Kidney (tissue), 14 donors: ENCODE measurements around the gene SLC34A3. TPM values are rescaled to one million over a fixed set of nuclear protein-coding genes. Genes with fewer than 3 reads are reported as not detected.

Source experiments
- DNase-seq, 5 donors: peaks; one replicate each; pipeline ENCODE4 v3.0.0-alpha.2; 2013 to 2020
- FAIRE-seq: peaks from 2 replicates; lab custom pipeline; 2012; peaks lifted over from hg19 to GRCh38; lab: Jason Lieb, UNC
- H3K27ac ChIP-seq, 2 donors: one replicate each; pipeline ENCODE4 v1.7.0; 2013; ENCODE audit warnings: low read depth in 2 of 2, low read length in 2 of 2, inconsistent platforms in 1 of 2
- H3K27me3 ChIP-seq: one replicate; pipeline ENCODE4 v1.7.1; 2013; ENCODE audit warnings: low read length, inconsistent platforms; ENCODE audit not compliant: control insufficient read depth, insufficient read depth
- H3K36me3 ChIP-seq, 3 donors: one replicate each; pipeline versions ENCODE4 v1.7.0 to v1.7.1; 2013; ENCODE audit warnings: low read length in 3 of 3, control low read depth in 1 of 3, inconsistent platforms in 1 of 3; ENCODE audit not compliant: insufficient read depth in 3 of 3, control insufficient read depth in 2 of 3
- H3K4me1 ChIP-seq, 3 donors: one replicate each; pipeline versions ENCODE4 v1.7.0 to v1.7.1; 2013; ENCODE audit warnings: low read length in 3 of 3, inconsistent platforms in 1 of 3, low read depth in 1 of 3; ENCODE audit not compliant: control insufficient read depth in 2 of 3, insufficient read depth in 2 of 3
- H3K4me3 ChIP-seq, 3 donors: one replicate each; pipeline versions ENCODE4 v1.7.0 to v1.8.1; 2013; ENCODE audit warnings: low read length in 3 of 3, control low read depth in 1 of 3, inconsistent platforms in 1 of 3
- H3K9ac ChIP-seq, 3 donors: one replicate each; pipeline versions ENCODE4 v1.7.0 to v1.7.1; 2013; ENCODE audit warnings: low read length in 3 of 3, control low read depth in 1 of 3, inconsistent platforms in 1 of 3
- H3K9me3 ChIP-seq, 3 donors: one replicate each; pipeline versions ENCODE4 v1.7.0 to v1.7.1; 2013; ENCODE audit warnings: low read length in 3 of 3, control low read depth in 1 of 3, inconsistent platforms in 1 of 3; ENCODE audit not compliant: control insufficient read depth in 2 of 3, insufficient read depth in 1 of 3
- intact Hi-C: fragments of 100-400 bp; cut with DNase I; formaldehyde crosslinking; loops from one replicate; pipeline ENCODE4 v1.11.1; 2022
- polyA plus RNA-seq: library from polyadenylated mRNA; stranded (reverse); fragments of 350-450 nt; fragmentation: Illumina TruSeq; extraction: RNeasy Lipid Tissue Mini Kit (QIAGEN cat#74804); gene quantifications from one replicate; pipeline ENCODE4 v1.2.3, GENCODE V29; 2014; ENCODE audit warnings: low read depth, low replicate concordance; ENCODE audit not compliant: insufficient read depth
- total RNA-seq: library from RNA; stranded (reverse); fragmentation: NEBNext Ultra II Directional; extraction: Animal tissue kit (Norgen Biotek cat#: 25700); gene quantifications from one replicate; pipeline ENCODE4 v1.2.1, GENCODE V29; 2021
- TF ChIP-seq, protein P1 (sequence below): IDR thresholded peaks from 3 replicates; pipeline ENCODE4 v1.5.1; 2012; ENCODE audit warnings: mild to moderate bottlenecking, moderate library complexity, borderline replicate concordance; ENCODE audit not compliant: insufficient read depth; ENCODE audit errors: extremely low read depth
- donor health status: control.
- donor health status: control.
- donor health status: control.
- donor health status: control.
- donor health status: control.
- donor health status: DM: yes; HTN: yes; CAD: no.
- donor health status: Normal renal cell carcinoma (clear cell type).

SLC34A3 gene
- total and polyA plus RNA-seq, 2 donors from 2014 or later, result 0.13 to 36.0 TPM

- Histone ChIP-seq H3K9ac (peak overlapping the region in 1 of 3 donors; percentile 53), H3K4me3 (peak overlapping the region in 1 of 3 donors; percentile 1), H3K27me3 (no peaks in the 10 kb centered on the region), H3K4me1 (peaks cover 0 to 20% (median 13%) of the 10 kb centered on the region in 3 donors), H3K27ac (peak overlapping the region; percentile 76 to 92), H3K9me3 (no peaks in the 10 kb centered on the region), H3K36me3 (peaks cover 2 to 4% (median 4%) of the 10 kb centered on the region in 3 donors)
- TF ChIP-seq, protein P1, sequence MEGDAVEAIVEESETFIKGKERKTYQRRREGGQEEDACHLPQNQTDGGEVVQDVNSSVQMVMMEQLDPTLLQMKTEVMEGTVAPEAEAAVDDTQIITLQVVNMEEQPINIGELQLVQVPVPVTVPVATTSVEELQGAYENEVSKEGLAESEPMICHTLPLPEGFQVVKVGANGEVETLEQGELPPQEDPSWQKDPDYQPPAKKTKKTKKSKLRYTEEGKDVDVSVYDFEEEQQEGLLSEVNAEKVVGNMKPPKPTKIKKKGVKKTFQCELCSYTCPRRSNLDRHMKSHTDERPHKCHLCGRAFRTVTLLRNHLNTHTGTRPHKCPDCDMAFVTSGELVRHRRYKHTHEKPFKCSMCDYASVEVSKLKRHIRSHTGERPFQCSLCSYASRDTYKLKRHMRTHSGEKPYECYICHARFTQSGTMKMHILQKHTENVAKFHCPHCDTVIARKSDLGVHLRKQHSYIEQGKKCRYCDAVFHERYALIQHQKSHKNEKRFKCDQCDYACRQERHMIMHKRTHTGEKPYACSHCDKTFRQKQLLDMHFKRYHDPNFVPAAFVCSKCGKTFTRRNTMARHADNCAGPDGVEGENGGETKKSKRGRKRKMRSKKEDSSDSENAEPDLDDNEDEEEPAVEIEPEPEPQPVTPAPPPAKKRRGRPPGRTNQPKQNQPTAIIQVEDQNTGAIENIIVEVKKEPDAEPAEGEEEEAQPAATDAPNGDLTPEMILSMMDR, result no peak
- DNase-seq (peak in 2 of 5 donors; percentile 46 to 92), FAIRE-seq (no peak)
- intact Hi-C loops, result no loop called here
These were observed 38.6 kb downstream of the SLC34A3 start for GRCh38 chr9:137269231-137269772.

- FAIRE-seq, result no peak
- Histone ChIP-seq H3K4me1 (peaks cover 0 to 28% (median 13%) of the 10 kb centered on the region in 3 donors), H3K9ac (no peak overlapping the region), H3K27me3 (no peaks in the 10 kb centered on the region), H3K4me3 (no peak overlapping the region), H3K9me3 (no peaks in the 10 kb centered on the region), H3K27ac (no peak overlapping the region), H3K36me3 (peaks cover 0 to 4% (median 2%) of the 10 kb centered on the region in 3 donors)
- intact Hi-C loops, result no loop called here
- DNase-seq, result peak in 1 of 5 donors; percentile 75
- TF ChIP-seq, protein P1, result no peak
These were observed 40.4 kb downstream of the SLC34A3 start for GRCh38 chr9:137270929-137271695.

GRCh38 chr9:137271696-137272076 lies 41.0 kb downstream of the SLC34A3 start:
- no peak overlapping the region for H3K27ac ChIP-seq
- peak in 1 of 5 donors; percentile 46 for DNase-seq

More at GRCh38 chr9:137271696-137272076, 41.0 kb downstream of the SLC34A3 start:
- FAIRE-seq, result no peak
- TF ChIP-seq, protein P1, result no peak
- intact Hi-C loops, result no loop called here
- H3K9me3 ChIP-seq, result no peaks in the 10 kb centered on the region
- no peaks in the 10 kb centered on the region for H3K27me3 ChIP-seq
- H3K4me3 ChIP-seq, result no peak overlapping the region
- H3K9ac ChIP-seq, result no peak overlapping the region
- peaks cover 0 to 4% (median 0%) of the 10 kb centered on the region in 3 donors for H3K36me3 ChIP-seq
- H3K4me1 ChIP-seq, result peaks cover 0 to 33% (median 15%) of the 10 kb centered on the region in 3 donors
